OCI-LY7 (cell line): ENCODE results near the gene MYH6. TPM values are rescaled to one million over a fixed set of nuclear protein-coding genes. Genes with fewer than 3 reads are reported as not detected.

Experiments
- BruUV-seq: library from RNA; stranded (reverse); fragments of 400-500 nt; replicated peaks from 2 replicates; lab custom pipeline; 2021; lab: Mats Ljungman, UMichigan
- CTCF ChIA-PET: fragments of 300-600 bp; sonication (Branson Sonifier 250); formaldehyde crosslinking; loops from one replicate; lab custom pipeline; 2022; ENCODE audit warnings: antibody characterized with exemption; ENCODE audit not compliant: unreplicated experiment; lab: Charles Lee
- POLR2A ChIA-PET: fragments of 300-600 bp; sonication (Branson Sonifier 250); formaldehyde crosslinking; loops from one replicate; lab custom pipeline; 2022; ENCODE audit warnings: antibody characterized with exemption; lab: Charles Lee
- DNase-seq: peaks from one replicate; pipeline ENCODE4 v3.0.0-alpha.2; 2015; ENCODE audit warnings: low spot score
- H2AFZ ChIP-seq: fragments of 200-600 bp; sonication (generic), shearing (Covaris generic); 2 replicates; pipeline ENCODE4 v1.6.1; 2014; ENCODE audit warnings: mild to moderate bottlenecking, antibody characterized with exemption, low read length, moderate library complexity
- H3K27ac ChIP-seq: fragments of 200-600 bp; sonication (generic); 2 replicates; pipeline ENCODE4 v1.5.1; 2014; ENCODE audit warnings: mixed run types, low read depth, mild to moderate bottlenecking, moderate library complexity, low read length, inconsistent platforms; ENCODE audit not compliant: poor library complexity, severe bottlenecking
- H3K36me3 ChIP-seq: fragments of 200-600 bp; sonication (generic); 2 replicates; pipeline ENCODE4 v1.6.1; 2014; ENCODE audit warnings: mild to moderate bottlenecking, antibody characterized with exemption, low read length, moderate library complexity, mixed read lengths; ENCODE audit not compliant: insufficient read depth
- H3K4me1 ChIP-seq: fragments of 200-600 bp; sonication (generic); 2 replicates; pipeline ENCODE4 v1.5.1; 2014; ENCODE audit warnings: mild to moderate bottlenecking, low read length; ENCODE audit not compliant: insufficient read depth, poor library complexity, severe bottlenecking
- H3K4me2 ChIP-seq: fragments of 200-600 bp; sonication (generic); 2 replicates; pipeline ENCODE4 v1.6.1; 2014; ENCODE audit warnings: mild to moderate bottlenecking, low read length
- H3K4me3 ChIP-seq: fragments of 200-600 bp; sonication (generic); 2 replicates; pipeline ENCODE4 v1.5.1; 2014; ENCODE audit warnings: mild to moderate bottlenecking, low read depth, low read length; ENCODE audit not compliant: poor library complexity, severe bottlenecking
- H3K79me2 ChIP-seq: fragments of 200-600 bp; sonication (generic); 2 replicates; pipeline ENCODE4 v1.6.1; 2016; ENCODE audit warnings: low read depth, mild to moderate bottlenecking, low read length, moderate library complexity, mixed read lengths; ENCODE audit not compliant: insufficient read depth
- H3K9me2 ChIP-seq: fragments of 200-600 bp; sonication (generic); 2 replicates; pipeline ENCODE4 v1.6.1; 2016; ENCODE audit warnings: mild to moderate bottlenecking, low read length, mixed read lengths; ENCODE audit not compliant: insufficient read depth
- H3K9me3 ChIP-seq: fragments of 200-600 bp; sonication (generic); 2 replicates; pipeline ENCODE4 v1.6.1; 2014; ENCODE audit warnings: mild to moderate bottlenecking, mixed run types, low read length, mixed read lengths
- H4K20me1 ChIP-seq: fragments of 200-600 bp; sonication (generic); 2 replicates; pipeline ENCODE4 v1.6.1; 2014; ENCODE audit warnings: mild to moderate bottlenecking, antibody characterized with exemption, low read length, moderate library complexity, mixed read lengths; ENCODE audit not compliant: insufficient read depth
- CTCF ChIP-seq: fragments of 200-600 bp; sonication (generic); conservative IDR thresholded peaks from 2 replicates; pipeline ENCODE4 v1.5.1; 2014; ENCODE audit warnings: mild to moderate bottlenecking, antibody characterized with exemption, low read length, moderate library complexity, mixed read lengths
- EZH2phosphoT487 ChIP-seq: fragments of 200-600 bp; sonication (generic); IDR thresholded peaks from 2 replicates; pipeline ENCODE4 v1.6.1; 2018; ENCODE audit warnings: low read depth, borderline replicate concordance, mild to moderate bottlenecking, mixed run types, antibody characterized with exemption, low read length, moderate library complexity, mixed read lengths
- intact Hi-C: fragments of 100-400 bp; cut with micrococcal nuclease; formaldehyde crosslinking; loops from one replicate; pipeline ENCODE4 v1.10.0; 2022; ENCODE audit not compliant: unreplicated experiment
- total RNA-seq, 2 experiments: library from RNA; depleted of rRNA in 1 of 2; stranded (reverse); fragments of >200 nt in 1 of 2; shearing (Covaris generic) in 1 of 2; gene quantifications; 2 replicates each; pipeline ENCODE4 v1.2.3, GENCODE V29; 2014 to 2022

MYH6 gene
- total RNA-seq, 2 experiments from 2014 or later: not detected

GRCh38 chr14:23372509-23372908, 35.6 kb downstream of the MYH6 start, which contains the start of gene IL25:
Gene IL25 (plus strand): TSS chr14:23372809.
- intact Hi-C loops: no loop called here
- Histone ChIP-seq H3K9me2 (no peaks in the 10 kb centered on the region), H3K4me1 (no peaks in the 10 kb centered on the region), H3K79me2 (no peaks in the 10 kb centered on the region), H3K36me3 (no peaks in the 10 kb centered on the region), H4K20me1 (no peaks in the 10 kb centered on the region), H3K4me3 (no peak within 1 kb of the TSS), H2AFZ (no peak within 1 kb of the TSS), H3K27ac (no peak within 1 kb of the TSS), H3K4me2 (no peak within 1 kb of the TSS), H3K9me3 (no peaks in the 10 kb centered on the region)
- TF ChIP-seq CTCF (no peak), EZH2phosphoT487 (no peak)
- DNase-seq: no peak
- no TSS peak for BruUV-seq
- ChIA-PET CTCF (no interaction called here), POLR2A (no interaction called here)

GRCh38 chr14:23371865-23372264, 36.2 kb downstream of the MYH6 start:
- intact Hi-C loops: no loop called here
- H3K4me3 ChIP-seq: no peak overlapping the region
- BruUV-seq: no TSS peak
- no peaks in the 10 kb centered on the region for H3K9me3 ChIP-seq
- H3K27ac ChIP-seq: no peak overlapping the region
- TF ChIP-seq CTCF: no peak
- TF ChIP-seq EZH2phosphoT487: no peak
- no peaks in the 10 kb centered on the region for H3K4me1 ChIP-seq
- no peak overlapping the region for H2AFZ ChIP-seq
- H4K20me1 ChIP-seq: no peaks in the 10 kb centered on the region
- no peak overlapping the region for H3K4me2 ChIP-seq
- H3K36me3 ChIP-seq: no peaks in the 10 kb centered on the region
- CTCF ChIA-PET: no interaction called here
- no peaks in the 10 kb centered on the region for H3K9me2 ChIP-seq
- no peak for DNase-seq
- H3K79me2 ChIP-seq: no peaks in the 10 kb centered on the region
- POLR2A ChIA-PET: interaction anchor here (0.6 kb wide), 1 partner anchor 138 kb away, joined by 3 read pairs; no protein-coding TSS in a partner anchor

- Histone ChIP-seq H2AFZ (no peak overlapping the region), H3K79me2 (no peaks in the 10 kb centered on the region), H4K20me1 (no peaks in the 10 kb centered on the region), H3K36me3 (no peaks in the 10 kb centered on the region), H3K4me2 (no peak overlapping the region), H3K9me3 (no peaks in the 10 kb centered on the region), H3K27ac (no peak overlapping the region), H3K4me3 (no peak overlapping the region), H3K9me2 (no peaks in the 10 kb centered on the region), H3K4me1 (no peaks in the 10 kb centered on the region)
- POLR2A ChIA-PET: no interaction called here
- TF ChIP-seq EZH2phosphoT487 (no peak), CTCF (no peak)
- DNase-seq: no peak
- BruUV-seq: no TSS peak
- CTCF ChIA-PET: interaction anchor here (0.6 kb wide), 2 partner anchors 13 to 20 kb away, joined by 3 to 8 read pairs; no protein-coding TSS in a partner anchor
- intact Hi-C loops: no loop called here
Observed at GRCh38 chr14:23370221-23370620, 37.9 kb downstream of the MYH6 start.
